GM21360 (cell line): ENCODE results near the gene TMEM131L.
"Not testable (repeated sequence)": the region's sequence is repeated elsewhere in the genome, so short reads cannot be mapped to it uniquely, and the experiment has no call there.

Experiments used
- ATAC-seq: cut with Tn5 transposase; IDR thresholded peaks from one replicate; pipeline ENCODE4 v1.9.1; 2021; ENCODE audit warnings: mild to moderate bottlenecking, moderate library complexity; ENCODE audit not compliant: unreplicated experiment

The TMEM131L gene

DNA sequence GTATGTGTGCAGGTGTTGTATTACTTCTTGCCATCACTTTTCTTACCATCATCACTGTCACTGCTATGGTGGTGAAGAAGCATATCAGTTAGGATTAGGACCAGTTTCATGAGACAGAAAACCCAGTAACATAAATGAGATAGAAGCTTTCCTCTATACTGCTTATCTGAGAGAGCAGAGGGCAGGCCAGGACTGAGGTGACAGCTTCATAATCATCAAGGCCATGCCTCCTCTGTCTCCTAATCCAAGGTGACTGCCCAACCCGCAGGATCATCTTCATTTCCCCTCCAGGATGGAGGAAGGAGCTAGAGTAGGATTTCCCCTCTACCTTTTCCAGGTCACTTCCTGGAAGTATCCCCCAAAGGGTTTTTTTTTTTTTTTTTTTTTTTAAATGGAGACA, 35.4 kb downstream of the TMEM131L start:
- no peak for ATAC-seq

DNA sequence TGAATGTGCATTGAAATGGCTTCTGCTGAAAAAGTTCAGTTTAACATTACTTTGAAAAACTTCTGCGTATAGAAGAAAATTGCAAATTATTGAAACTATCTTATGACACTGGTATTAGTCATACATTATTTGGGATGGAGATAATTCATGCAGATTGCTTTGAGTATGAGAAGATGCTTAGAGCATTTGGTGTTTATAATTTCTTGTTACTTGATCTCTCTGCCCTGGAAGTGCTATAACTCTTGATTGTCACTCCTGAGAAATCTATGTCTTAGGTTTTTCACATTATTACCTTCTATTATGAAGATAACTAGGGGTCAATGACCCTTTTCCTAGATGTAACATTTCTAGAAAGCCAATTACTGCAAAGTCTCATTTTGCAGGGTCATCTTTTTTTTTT, 36.4 kb downstream of the TMEM131L start:
- no peak for ATAC-seq

DNA sequence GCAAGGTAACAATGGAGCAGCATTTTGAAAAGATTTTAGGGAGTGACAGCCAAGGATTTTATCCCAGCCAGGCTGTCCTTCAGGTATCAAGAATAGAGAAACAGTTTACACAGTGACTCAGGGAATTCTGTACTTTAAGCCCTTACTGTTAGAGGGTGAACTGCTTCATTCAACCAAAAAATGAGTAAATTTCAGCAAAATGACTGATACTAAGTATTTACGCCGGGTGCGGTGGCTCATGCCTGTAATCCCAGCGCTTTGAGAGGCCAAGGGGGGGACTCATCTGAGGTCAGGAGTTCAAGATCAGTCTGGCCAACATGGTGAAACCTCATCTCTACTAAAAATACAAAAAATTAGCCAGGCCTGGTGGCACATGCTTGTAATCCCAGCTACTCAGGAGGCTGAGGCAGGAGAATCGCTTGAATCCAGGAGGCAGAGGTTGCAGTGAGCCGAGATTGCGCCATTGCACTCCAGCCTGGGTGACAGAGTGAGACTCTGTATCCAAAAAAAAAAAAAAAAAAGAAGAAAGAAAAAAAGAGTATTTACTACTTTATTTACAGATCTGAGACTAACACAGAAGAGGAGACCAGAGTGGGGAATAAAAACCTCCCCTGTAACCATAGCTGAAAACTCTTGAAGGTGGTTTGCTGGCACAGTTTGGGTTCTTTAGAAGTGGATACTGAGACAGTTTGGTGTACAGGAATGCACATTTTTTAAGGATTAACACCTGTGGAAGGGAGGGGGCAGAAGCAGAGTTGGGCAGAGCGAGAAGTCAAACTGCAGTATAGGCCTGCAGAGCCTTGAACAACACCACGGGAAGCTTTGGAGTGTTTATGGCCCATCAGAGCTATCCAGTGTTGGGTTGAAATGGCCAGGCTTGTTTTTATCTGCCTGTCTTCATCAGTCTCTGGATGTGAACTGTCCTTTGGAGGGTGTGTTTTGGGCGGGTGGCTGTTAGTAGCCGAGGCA, 40.5 kb downstream of the TMEM131L start:
- ATAC-seq, result no peak

DNA sequence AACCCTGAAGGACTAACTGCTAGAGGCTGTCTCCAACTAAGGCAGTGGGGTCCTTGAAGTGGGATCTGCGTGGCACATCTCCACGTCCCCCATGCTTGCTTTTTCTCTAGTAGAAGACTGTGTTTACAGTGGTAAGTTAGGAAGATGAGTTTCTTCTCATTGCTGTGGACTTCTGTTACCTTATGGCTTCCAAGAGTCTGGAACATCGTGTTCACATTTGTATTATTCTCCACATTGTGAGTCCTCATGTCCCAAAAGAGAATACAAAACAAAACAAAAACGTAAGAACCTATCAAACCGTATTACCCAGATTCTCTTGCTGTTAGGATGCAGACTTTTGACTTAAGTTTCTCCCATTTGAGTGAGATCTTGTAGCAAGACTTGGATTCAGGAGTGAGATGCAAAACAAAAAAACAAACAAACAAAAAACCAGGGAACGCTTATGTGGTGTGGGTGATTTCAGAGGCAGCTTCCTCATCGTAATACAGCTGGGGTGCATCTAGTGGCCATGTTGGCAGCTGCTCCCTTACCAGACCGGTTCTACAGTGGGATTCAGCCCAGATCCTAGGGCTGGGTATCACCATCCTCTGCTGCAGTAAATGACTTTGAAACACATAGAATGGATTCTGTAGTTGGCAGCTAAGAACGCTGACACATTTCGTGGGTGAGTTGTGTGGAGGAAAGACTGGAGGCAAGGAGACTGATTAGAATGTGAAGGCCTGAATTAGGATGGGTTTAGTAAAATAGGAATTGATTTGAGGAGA, 41.3 kb downstream of the TMEM131L start:
- ATAC-seq, result no peak

DNA sequence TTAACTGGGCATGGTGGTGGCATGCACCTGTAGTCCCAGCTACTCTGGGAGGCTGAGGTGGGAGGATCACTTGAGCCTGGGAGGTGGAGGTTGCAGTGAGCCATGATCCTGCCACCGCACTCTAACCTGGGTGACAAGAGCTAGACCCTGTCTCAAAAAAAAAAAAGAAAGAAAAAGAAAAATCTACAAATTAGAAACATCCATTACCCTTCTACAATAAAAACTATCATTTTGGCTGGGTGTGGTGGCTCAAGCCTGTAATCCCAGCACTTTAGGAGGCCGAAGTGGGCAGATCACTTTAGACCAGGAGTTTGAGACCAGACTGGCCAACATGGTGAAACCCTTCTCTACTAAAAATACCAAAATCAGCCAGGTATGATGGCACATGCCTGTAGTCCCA, 43.1 kb downstream of the TMEM131L start:
- ATAC-seq, result not testable (repeated sequence)

DNA sequence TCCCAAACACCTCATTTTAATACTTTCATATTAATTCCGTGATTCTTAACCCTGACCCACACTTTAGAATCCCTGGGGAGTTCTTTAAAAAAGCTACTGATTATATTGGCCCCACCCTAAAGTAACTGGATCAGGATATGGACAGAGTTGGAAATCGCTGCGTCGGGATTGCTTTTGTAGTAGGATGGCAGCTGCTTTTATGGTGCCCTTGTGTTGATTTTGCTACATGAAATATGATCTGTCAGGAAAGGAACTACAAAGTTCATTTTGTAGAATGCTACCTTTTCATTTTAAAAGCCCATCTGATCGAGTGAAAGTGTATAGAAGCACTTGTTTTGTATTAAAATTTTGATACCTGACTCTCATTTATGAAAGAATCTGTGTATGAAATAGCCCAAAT, 43.6 kb downstream of the TMEM131L start:
- ATAC-seq, result no peak

DNA sequence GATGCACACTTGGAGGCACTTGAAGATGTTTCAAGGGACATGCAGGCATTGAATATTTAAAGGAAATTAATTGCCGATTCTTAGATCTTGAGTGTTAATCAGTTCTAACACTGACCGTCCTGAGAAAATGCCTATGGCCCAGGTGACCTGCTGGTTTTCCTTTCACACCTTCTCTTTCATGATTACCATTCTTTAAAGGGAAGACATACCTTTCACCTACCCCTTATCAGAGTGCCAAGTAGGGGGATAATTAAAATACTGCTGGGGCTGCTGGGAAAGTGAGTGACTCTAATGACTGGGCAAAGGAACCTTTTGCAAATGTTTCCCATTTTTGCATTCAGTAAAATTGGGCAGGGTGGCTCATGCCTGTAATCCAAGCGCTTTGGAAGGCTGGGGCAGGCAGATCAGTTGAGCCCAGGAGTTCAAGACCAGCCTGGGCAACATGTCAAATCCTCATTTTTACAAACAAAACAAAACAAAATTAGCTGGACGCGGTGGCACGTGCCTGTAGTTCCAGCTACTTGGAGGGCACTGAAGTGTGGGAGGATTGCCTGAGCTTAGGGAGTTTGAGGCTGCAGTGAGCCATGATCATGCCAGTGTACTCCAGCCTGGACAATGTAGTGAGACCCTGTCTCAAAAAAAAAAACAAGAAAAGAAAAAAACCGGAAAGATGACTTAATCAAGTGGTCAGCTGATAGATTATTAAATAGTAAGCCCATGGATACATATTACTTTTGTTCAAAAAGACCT, 44.3 kb downstream of the TMEM131L start:
- no peak for ATAC-seq

DNA sequence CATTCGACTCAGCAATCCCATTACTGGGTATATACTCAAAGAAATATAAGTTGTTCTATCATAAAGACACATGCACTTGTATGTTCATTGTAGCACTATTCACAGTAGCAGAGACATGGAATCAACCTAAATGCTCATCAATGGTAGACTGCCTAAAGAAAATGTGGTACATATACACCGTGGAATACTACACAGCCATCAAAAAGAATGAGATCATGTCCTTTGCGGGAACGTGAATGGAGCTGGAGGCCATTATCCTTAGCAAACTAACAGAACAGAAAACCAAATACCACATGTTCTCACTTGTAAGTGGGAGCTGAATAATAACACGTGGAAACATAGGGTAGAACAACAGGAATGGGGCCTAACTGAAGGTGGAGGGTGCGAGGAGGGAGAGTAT, 44.9 kb downstream of the TMEM131L start:
- no peak for ATAC-seq

DNA sequence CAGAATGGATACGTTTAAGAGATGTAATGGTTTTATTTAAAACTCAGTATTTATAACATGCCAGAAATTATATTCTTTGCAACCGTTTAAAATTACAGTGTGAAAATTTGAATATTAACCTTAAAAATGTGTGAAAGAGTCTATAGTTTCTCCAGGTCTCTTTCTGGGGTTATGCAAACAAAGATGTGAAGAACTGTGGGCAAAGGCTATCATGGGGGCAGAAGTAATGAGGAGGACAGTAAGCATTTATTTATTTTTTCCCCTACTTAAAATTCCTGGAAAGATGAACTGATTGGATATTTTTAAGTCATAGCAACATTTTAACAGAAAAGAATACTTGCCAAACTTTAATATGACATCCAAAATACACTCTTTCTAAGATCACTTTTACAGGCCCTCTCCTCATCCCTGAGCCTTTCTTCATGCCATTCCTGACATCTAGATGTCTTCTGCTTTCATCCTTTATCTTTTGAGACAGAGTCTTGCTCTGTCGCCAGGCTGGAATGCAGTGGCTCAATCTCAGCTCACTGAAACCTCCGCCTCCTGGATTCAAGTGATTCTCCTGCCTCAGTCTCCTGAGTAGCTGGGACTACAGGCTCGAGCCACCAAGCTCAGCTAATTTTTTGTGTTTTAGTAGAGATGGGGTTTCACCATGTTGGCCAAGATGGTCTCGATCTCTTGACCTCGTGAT, 46.1 kb downstream of the TMEM131L start:
- no peak for ATAC-seq

DNA sequence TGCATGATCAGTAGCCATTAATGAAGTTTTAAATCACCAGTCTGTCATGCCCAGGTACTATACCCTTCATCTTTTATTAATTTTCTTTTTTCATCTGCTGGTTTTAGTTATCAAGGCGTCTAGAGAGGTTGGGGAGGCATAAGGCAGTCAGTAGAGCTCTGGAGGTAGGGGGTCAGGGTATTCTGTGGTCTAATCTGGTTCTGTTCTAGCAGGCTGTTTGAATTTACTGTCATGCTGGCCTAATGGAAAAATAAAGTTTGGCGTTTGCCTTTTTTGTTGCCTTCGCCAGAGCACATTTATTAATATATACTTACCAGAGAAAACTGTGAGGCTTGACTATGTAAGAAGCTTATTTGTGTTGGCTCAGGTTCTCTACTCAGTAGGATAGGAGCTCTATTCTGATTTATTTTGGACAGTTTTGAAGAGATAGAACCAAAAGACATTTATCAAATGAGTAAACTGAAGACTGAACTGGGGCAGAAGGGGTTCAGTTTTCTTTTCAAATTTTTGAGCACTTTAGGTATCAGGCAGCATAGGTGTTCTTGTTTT, 46.9 kb downstream of the TMEM131L start:
- ATAC-seq, result no peak

DNA sequence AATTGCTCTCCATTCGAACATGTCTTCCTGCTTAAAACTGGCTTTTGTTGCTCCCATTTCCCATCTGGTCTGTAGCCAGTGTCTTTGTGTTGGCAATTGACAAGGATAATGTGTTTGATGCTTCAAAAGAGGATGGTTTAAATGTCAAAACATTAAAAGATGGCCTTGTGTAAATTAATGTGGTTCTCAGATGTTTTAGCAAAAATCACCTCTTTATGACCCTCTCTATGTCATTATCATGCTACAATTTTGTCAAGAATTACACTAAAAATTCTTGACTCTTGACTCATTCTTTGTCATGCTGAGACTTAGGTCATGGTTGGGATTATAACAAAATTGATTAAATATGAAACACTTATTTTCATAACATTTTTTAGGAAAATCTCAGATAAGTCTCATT, 47.4 kb downstream of the TMEM131L start:
- no peak for ATAC-seq

DNA sequence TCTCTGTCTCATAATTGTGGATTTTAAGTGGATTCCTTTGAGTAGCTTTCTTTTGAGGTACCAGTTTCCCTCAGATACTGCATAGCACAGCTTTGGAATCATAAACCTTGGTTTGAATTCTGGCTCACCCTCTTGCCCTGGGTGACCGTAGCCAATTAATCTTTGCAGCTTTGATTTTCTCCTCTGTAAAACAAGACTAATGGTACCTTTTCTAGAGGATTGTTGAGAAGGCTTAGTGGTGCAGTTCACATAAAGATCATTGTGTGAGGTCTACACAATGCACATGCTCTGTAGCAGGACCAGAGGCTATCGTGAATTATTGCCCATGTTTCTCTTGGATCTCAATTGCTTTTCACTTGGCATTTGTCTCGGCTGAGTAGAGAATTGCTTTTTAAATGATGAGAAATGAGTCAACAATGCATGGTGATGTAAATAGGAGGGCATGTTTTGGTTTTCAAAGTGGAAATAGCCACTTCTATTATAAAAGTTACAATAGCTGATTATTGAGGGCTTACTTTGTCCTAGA, 47.9 kb downstream of the TMEM131L start:
- no peak for ATAC-seq

DNA sequence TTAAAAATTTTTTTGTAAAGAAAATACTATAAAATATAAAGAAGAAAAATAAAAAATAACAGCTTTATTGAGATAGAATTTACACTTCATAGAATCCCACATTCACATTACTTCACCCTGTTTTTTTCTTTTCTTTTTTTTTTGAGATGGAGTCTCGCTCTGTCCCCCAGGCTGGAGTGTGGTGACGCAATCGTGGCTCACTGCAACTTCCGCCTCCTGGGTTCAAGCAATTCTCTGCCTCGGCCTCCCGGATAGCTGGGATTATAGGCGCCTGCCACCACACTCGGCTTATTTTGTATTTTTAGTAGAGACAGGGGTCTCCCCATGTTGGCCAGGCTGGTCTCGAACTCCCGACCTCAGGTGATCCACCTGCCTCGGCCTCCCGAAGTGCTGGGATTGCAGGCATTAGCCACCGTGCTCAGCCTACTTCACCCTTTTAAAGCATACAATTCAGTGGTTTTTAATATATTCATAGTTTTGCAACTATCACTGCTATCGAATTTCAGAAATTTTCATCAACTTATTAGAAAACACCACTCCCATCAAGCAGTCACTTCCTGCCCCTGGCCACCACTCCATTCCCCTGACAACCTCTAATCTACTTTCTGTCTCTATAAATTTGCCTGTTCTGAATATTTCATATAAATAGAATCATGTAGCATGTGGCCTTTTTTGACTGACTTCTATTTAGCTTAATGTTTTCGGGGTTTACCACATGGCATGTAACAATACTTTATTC, 48.7 kb downstream of the TMEM131L start:
- no peak for ATAC-seq

DNA sequence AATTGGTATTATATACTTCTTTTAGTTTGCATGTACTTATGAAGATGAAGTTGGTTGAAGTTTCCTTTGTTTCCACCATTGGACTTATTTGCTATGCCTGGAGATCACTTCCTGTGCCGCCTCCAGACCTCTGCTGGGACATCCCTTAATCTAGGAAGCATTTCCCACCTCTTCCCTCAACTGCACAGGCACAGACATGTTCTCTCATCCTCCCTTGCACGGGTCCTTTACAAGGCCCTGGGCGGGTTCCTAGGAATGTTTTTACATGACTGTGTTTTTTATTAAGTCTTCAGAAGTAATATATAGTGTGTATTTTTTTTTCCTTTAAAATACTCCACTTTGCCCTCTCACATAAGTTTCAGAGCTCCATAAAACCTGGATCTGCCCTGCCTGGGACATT, 51.0 kb downstream of the TMEM131L start:
- ATAC-seq, result no peak

DNA sequence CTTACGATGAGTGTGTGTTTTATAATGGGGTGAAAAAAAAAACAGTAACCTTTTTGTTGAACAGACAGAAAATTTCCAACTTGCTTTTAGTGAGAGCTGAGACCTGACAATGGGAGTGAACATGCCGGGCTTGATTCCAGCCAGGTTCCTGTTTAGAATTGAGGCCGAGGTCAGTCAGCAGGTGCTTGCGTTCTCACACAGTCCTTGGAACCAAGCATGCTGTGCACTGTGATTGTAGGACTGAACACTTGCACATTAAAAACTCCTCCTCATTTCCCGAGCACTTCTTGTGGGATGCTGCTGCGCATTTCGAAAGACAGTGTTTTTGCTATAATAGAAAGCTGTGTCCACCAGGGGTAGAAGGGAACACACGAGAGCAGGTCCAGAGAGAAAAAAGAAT, 51.8 kb downstream of the TMEM131L start:
- no peak for ATAC-seq

DNA sequence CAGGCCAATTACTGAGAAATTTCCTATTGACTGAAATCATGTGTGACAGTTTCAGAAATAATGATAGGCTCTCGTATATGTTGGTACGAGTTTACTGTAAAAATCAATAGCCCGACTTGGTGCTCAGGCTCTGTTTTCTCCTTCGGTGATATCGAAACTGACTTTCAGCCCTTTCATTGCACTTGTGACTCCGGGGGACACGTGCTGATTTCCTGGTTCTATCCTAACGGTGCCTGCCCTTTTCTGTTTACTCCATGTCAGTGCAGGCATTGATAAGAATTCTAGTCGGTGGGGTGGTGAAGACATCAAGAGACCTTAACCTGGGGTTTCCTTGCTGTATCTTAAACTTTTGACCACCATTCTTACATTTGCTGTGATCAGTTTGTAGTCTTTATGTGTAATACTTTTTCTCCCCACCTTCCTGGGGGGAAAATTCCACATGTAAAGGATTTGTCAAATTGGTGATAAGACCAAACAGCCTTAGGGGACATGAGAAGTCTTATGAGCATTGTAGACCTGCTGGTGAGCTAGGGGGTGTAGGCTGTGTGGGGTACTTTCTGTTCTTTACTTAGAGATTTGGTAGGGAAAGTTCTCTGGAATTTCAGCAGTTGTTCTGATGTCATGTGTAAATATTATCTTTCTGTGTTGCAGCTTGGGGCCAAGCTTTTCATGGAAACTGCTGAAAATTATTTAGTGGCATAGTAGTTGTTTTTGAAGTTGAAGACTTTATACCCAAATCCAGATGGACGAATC, 52.7 kb downstream of the TMEM131L start:
- ATAC-seq, result no peak

DNA sequence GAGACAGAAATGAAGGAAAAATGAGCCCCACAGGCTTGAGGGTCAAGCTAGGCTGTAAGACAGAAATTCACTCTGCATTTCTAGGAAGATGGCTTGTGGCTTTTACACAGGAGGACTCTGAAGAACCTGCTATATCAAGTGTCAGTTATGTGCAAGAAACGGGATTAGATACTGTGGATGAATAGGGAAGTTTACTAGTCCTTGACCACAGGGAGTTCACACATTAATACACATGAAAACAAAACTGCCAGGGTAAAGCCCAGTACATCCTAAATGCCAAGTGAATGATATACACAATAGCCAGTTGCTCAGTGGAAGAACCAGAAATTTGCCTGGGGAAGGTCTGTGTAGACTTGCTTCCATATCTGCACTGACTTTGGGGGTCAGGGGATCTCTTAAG, 53.5 kb downstream of the TMEM131L start:
- no peak for ATAC-seq

DNA sequence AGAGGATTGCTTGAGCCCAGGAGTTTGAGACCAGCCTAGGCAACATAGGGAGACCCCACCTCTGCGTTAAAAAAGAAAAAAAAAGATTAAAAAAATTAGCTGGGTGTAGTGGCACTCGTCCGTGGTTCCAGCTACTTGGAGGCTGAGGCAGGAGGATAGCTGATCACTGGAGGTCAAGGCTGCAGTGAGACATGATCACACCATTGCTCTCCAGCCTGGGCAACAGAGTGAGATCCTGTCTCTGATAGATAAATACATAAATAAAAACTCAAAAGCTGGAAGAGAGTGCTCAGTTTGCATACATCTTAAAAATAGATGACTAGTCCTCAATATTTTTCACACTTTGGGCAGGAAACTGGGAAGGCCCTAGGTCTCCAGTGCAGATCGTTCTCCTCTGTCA, 54.1 kb downstream of the TMEM131L start:
- no peak for ATAC-seq

DNA sequence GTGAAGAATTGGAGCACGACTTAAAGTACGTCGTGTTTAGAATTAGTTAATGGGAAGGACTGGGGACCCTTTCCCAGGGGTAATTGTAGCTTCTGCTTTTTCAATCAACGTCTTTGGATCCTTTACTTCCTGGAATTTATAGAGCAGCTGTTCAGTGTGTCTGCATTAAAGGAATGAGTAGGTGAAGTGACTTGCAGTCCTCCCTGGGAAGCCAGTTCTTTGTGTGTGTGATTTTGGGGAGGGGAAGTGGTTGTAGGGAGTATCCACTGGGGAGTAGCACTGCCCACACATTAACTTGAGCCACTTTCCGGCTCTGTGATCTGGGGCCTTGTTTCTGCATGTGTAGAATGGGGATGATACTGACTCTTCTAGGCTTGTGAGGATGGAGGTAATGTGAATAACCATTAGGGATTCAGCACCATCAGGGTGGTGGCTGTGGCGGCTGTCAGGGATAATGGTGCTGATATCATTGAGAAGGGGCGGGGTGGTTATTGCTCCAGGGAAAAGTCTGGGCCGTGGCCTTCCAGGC, 54.7 kb downstream of the TMEM131L start:
- ATAC-seq, result no peak
